Fibroblast of the aortic adventitia (primary cell): ENCODE results near the gene FOXP4. TPM values are rescaled to one million over a fixed set of nuclear protein-coding genes. Genes with fewer than 3 reads are reported as not detected.
A peak's percentile ranks its signal among the peaks of the same experiment; 100 is the strongest.

Experiments
- DNase-seq: peaks from one replicate; pipeline ENCODE4 v3.0.0-alpha.2; 2010; ENCODE audit warnings: low read depth
- H3K4me3 ChIP-seq: 2 replicates; pipeline ENCODE4 v1.5.1; 2011; ENCODE audit warnings: low read depth, mild to moderate bottlenecking, control low read depth, low read length, moderate library complexity
- CTCF ChIP-seq: IDR thresholded peaks from 2 replicates; pipeline ENCODE4 v1.5.1; 2011; ENCODE audit warnings: mild to moderate bottlenecking, low read length, control low read depth, inconsistent platforms; ENCODE audit not compliant: insufficient read depth
- total RNA-seq: library from RNA; depleted of rRNA; stranded (reverse); fragments of >200 nt; gene quantifications from 2 replicates; pipeline ENCODE4 v1.2.3, GENCODE V29; 2012; ENCODE audit warnings: low replicate concordance

Gene FOXP4
- total RNA-seq, 1 donor: 2.9 TPM

- no peak for TF ChIP-seq CTCF
- DNase-seq: peak; percentile 25
- H3K4me3 ChIP-seq: no peak overlapping the region
Observed at GRCh38 chr6:41538556-41539182, 7.5 kb upstream of the FOXP4 start.

GRCh38 chr6:41539204-41539603 lies 7.0 kb upstream of the FOXP4 start:
- no peak for DNase-seq
- H3K4me3 ChIP-seq: no peak overlapping the region
- TF ChIP-seq CTCF: no peak

- no peak for DNase-seq
- TF ChIP-seq CTCF: no peak
- H3K4me3 ChIP-seq: no peak overlapping the region
Observed at GRCh38 chr6:41541364-41541763, 4.8 kb upstream of the FOXP4 start.

GRCh38 chr6:41543087-41543486 lies 3.1 kb upstream of the FOXP4 start:
- no peak overlapping the region for H3K4me3 ChIP-seq
- no peak for DNase-seq
- TF ChIP-seq CTCF: no peak

- TF ChIP-seq CTCF: no peak
- peak overlapping the region; percentile 90 for H3K4me3 ChIP-seq
- DNase-seq: no peak
Observed at GRCh38 chr6:41545247-41545702, 906 bp upstream of the FOXP4 start.

GRCh38 chr6:41546475-41546865 lies 289 bp downstream of the FOXP4 start:
- peak overlapping the region; percentile 90 for H3K4me3 ChIP-seq
- no peak for TF ChIP-seq CTCF
- peak; percentile 36 for DNase-seq
